ENCODE data around the gene SCYGR3.
"Not testable (repeated sequence)": the region's sequence is repeated elsewhere in the genome, so short reads cannot be mapped to it uniquely, and the experiment has no call there.

The SCYGR3 gene

GRCh38 chr2:227613272-227613660 lies 1.4 kb downstream of the SCYGR3 start:
- no peak for DNase-seq (ENCODE audit: low read depth in 2 of 2)

GRCh38 chr2:227612546-227613271 lies 1.9 kb downstream of the SCYGR3 start:
- DNase-seq (ENCODE audit: low read depth in 2 of 2): no peak

- no peak for DNase-seq (ENCODE audit: low read depth in 2 of 2)
These were observed 4.5 kb downstream of the SCYGR3 start for GRCh38 chr2:227610123-227610522.

GRCh38 chr2:227608561-227609338 lies 5.9 kb downstream of the SCYGR3 start:
- no peak for DNase-seq (ENCODE audit: low read depth in 2 of 2)

GRCh38 chr2:227607941-227608340 lies 6.7 kb downstream of the SCYGR3 start:
- no peak for DNase-seq (ENCODE audit: low read depth in 2 of 2)

GRCh38 chr2:227606476-227606875 lies 8.2 kb downstream of the SCYGR3 start:
- DNase-seq (ENCODE audit: low read depth in 2 of 2): no peak

GRCh38 chr2:227602358-227602757 lies 12.3 kb downstream of the SCYGR3 start:
- no peak for DNase-seq (ENCODE audit: low read depth in 2 of 2)

- not testable (repeated sequence) for DNase-seq (ENCODE audit: low read depth in 2 of 2)
These were observed 15.7 kb downstream of the SCYGR3 start, which contains the start of gene SCYGR2 for GRCh38 chr2:227598835-227599503. SCYGR2 (plus strand) TSS chr2:227598893; CDS start chr2:227598893, 0 bp downstream.

GRCh38 chr2:227597998-227598397 lies 16.6 kb downstream of the SCYGR3 start:
- DNase-seq (ENCODE audit: low read depth in 2 of 2): no peak

- no peak for DNase-seq (ENCODE audit: low read depth in 2 of 2)
These were observed 17.6 kb downstream of the SCYGR3 start for GRCh38 chr2:227597036-227597435.

GRCh38 chr2:227595797-227596196 lies 18.8 kb downstream of the SCYGR3 start:
- DNase-seq (ENCODE audit: low read depth in 2 of 2): no peak

GRCh38 chr2:227592694-227593387 lies 21.8 kb downstream of the SCYGR3 start:
- DNase-seq (ENCODE audit: low read depth in 2 of 2): no peak

- no peak for DNase-seq (ENCODE audit: low read depth in 2 of 2)
These were observed 32.3 kb downstream of the SCYGR3 start for GRCh38 chr2:227582369-227582768.

GRCh38 chr2:227579791-227580190 lies 34.8 kb downstream of the SCYGR3 start:
- DNase-seq (ENCODE audit: low read depth in 2 of 2): no peak

- DNase-seq (ENCODE audit: low read depth in 2 of 2): no peak
These were observed 36.0 kb downstream of the SCYGR3 start for GRCh38 chr2:227578642-227579041.

GRCh38 chr2:227577555-227577954 lies 37.1 kb downstream of the SCYGR3 start:
- no peak for DNase-seq (ENCODE audit: low read depth in 2 of 2)

- DNase-seq (ENCODE audit: low read depth in 2 of 2): no peak
These were observed 37.8 kb downstream of the SCYGR3 start for GRCh38 chr2:227576812-227577211.

- DNase-seq (ENCODE audit: low read depth in 2 of 2): no peak
These were observed 38.5 kb downstream of the SCYGR3 start for GRCh38 chr2:227576110-227576509.

- DNase-seq (ENCODE audit: low read depth in 2 of 2): no peak
These were observed 44.0 kb downstream of the SCYGR3 start for GRCh38 chr2:227570615-227571014.

GRCh38 chr2:227568852-227569169 lies 45.8 kb downstream of the SCYGR3 start:
- DNase-seq (ENCODE audit: low read depth in 2 of 2): no peak

- DNase-seq (ENCODE audit: low read depth in 2 of 2): no peak
These were observed 48.6 kb downstream of the SCYGR3 start for GRCh38 chr2:227566012-227566411.

GRCh38 chr2:227565080-227565479 lies 49.6 kb downstream of the SCYGR3 start:
- DNase-seq (ENCODE audit: low read depth in 2 of 2): no peak

Data from stimulated activated CD4-positive, alpha-beta T cell treated with anti-CD3 and anti-CD28 coated beads, Interleukin-1b, Interleukin-23, amount 100 ng/mL, for 4 hours (primary cell).